ENCODE data around the gene IQGAP1. TPM values are rescaled to one million over a fixed set of nuclear protein-coding genes. Genes with fewer than 3 reads are reported as not detected.

IQGAP1 gene
- total RNA-seq, 1 experiment from 2014 or later: 72.4 TPM

DNA sequence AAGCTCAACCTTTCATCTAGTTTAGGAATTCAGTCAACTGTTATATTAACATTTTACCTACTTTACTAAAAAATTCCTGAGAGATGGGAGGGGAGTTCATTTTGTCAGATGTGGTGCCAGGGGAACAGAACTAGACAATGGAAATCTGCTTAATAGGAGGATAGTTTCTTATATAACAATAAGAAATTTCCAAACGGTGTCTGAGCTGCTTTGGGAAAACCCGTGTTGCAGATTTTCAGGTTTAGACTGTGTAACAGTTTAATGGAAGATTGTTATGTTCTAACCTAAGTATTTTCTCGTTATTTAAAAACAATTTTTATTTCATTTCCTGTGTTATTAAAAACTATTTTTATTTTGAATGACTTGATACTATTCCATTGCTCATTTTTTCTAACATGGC, 19.3 kb downstream of the IQGAP1 start:
- no peak overlapping the region for H3K18ac ChIP-seq (ENCODE audit: insufficient read length, low read depth, low read length)
- TF ChIP-seq, protein P1, sequence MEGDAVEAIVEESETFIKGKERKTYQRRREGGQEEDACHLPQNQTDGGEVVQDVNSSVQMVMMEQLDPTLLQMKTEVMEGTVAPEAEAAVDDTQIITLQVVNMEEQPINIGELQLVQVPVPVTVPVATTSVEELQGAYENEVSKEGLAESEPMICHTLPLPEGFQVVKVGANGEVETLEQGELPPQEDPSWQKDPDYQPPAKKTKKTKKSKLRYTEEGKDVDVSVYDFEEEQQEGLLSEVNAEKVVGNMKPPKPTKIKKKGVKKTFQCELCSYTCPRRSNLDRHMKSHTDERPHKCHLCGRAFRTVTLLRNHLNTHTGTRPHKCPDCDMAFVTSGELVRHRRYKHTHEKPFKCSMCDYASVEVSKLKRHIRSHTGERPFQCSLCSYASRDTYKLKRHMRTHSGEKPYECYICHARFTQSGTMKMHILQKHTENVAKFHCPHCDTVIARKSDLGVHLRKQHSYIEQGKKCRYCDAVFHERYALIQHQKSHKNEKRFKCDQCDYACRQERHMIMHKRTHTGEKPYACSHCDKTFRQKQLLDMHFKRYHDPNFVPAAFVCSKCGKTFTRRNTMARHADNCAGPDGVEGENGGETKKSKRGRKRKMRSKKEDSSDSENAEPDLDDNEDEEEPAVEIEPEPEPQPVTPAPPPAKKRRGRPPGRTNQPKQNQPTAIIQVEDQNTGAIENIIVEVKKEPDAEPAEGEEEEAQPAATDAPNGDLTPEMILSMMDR (conservative IDR thresholded peaks at IDR 0.05): no peak
- H3K4me2 ChIP-seq (ENCODE audit: insufficient read depth, insufficient read length, low read length): no peak overlapping the region
- H2BK12ac ChIP-seq (ENCODE audit: insufficient read length, low read depth, low read length): no peak overlapping the region
- Mint-ChIP-seq H3K4me1 (peaks cover 50 to 52% of the 10 kb centered on the region in 2 experiments), H3K27me3 (ENCODE audit: low read depth) (no peaks in the 10 kb centered on the region), H3K27ac (peak overlapping the region in 1 of 3 experiments; percentile 60; a peak in 1 of 7 replicates), H3K36me3 (ENCODE audit: insufficient read depth in 1 of 3, low read depth in 3 of 3) (peaks cover 6 to 11% (median 9%) of the 10 kb centered on the region in 3 experiments), H3K4me3 (no peak overlapping the region), H3K9me3 (peaks cover 3 to 4% of the 10 kb centered on the region in 2 experiments; a peak in 4 of 5 replicates)
- H2AK5ac ChIP-seq (ENCODE audit: insufficient read length, low read length): no peak overlapping the region
- no peak overlapping the region for H2BK5ac ChIP-seq (ENCODE audit: insufficient read length, low read length)
- H3K79me1 ChIP-seq (ENCODE audit: insufficient read depth, low read depth, low read length, poor library complexity, severe bottlenecking): peaks cover 4% of the 10 kb centered on the region
- no peak overlapping the region for H2AFZ ChIP-seq (ENCODE audit: low read length)
- H4K5ac ChIP-seq (ENCODE audit: insufficient read length, low read depth, low read length): no peak overlapping the region
- H2BK120ac ChIP-seq (ENCODE audit: low read depth, low read length, poor library complexity, severe bottlenecking): no peak overlapping the region
- no peak overlapping the region for H4K8ac ChIP-seq (replicated peaks; ENCODE audit: insufficient read length, low read depth, low read length)
- no peak overlapping the region for H3K14ac ChIP-seq (ENCODE audit: insufficient read depth, low read length)
- no peak overlapping the region for H3K4ac ChIP-seq (ENCODE audit: low read depth, low read length)
- peaks cover 12% of the 10 kb centered on the region; the same call in 1 of the 2 replicates for H3K79me2 ChIP-seq (ENCODE audit: insufficient read depth, low read length)
- no peak overlapping the region for H2BK15ac ChIP-seq (ENCODE audit: low read depth, low read length)
- H3K56ac ChIP-seq (ENCODE audit: insufficient read length, low read depth, low read length): no peak overlapping the region
- no CpG with 5 or more reads among the region's 3 CpGs for WGBS (ENCODE audit: extremely low coverage, insufficient read length, low lambda C conversion rate)
- no peak for DNase-seq
- H3K23ac ChIP-seq (ENCODE audit: insufficient read length, low read depth, low read length): no peak overlapping the region
- no peaks in the 10 kb centered on the region for H3K9me3 ChIP-seq (ENCODE audit: control insufficient read depth, low read depth, low read length)
- no peak overlapping the region for H2BK20ac ChIP-seq (ENCODE audit: low read depth, low read length, poor library complexity, severe bottlenecking)
- no peak overlapping the region for H3T11ph ChIP-seq (ENCODE audit: low read length)
- no peaks in the 10 kb centered on the region for H3K23me2 ChIP-seq (ENCODE audit: insufficient read length, low read depth, low read length, poor library complexity, severe bottlenecking)
- no peak overlapping the region for H3K27ac ChIP-seq (ENCODE audit: insufficient read length, low read depth, low read length)
- peaks cover 3% of the 10 kb centered on the region; the same call in 1 of the 2 replicates for H3K4me1 ChIP-seq (ENCODE audit: insufficient read depth, low read length)
- H4K20me1 ChIP-seq (ENCODE audit: control insufficient read depth, insufficient read depth, insufficient read length): no peaks in the 10 kb centered on the region
- H4K91ac ChIP-seq (ENCODE audit: insufficient read length, low read depth, low read length): no peak overlapping the region
- H3K9ac ChIP-seq (ENCODE audit: extremely low read depth, insufficient read length, low read length): no peak overlapping the region
- no peaks in the 10 kb centered on the region for H3K27me3 ChIP-seq (ENCODE audit: insufficient read depth, low read length)

Data from H9 (cell line).